HepG2 (cell line): ENCODE results near the gene PGC. TPM values are rescaled to one million over a fixed set of nuclear protein-coding genes. Genes with fewer than 3 reads are reported as not detected.

ENCODE experiments used
- ATF6 ChIP-seq: sonication (generic); formaldehyde crosslinking; conservative IDR thresholded peaks from 2 replicates; pipeline ENCODE4 v1.4.0; 2020; ENCODE audit warnings: missing genetic modification reagents
- DZIP1 ChIP-seq: sonication (generic); formaldehyde crosslinking; IDR thresholded peaks from 2 replicates; pipeline ENCODE4 v1.5.0; 2020; ENCODE audit warnings: mild to moderate bottlenecking, missing genetic modification reagents
- FOXC1 ChIP-seq: sonication (generic); formaldehyde crosslinking; IDR thresholded peaks from 2 replicates; pipeline ENCODE4 v1.8.0; 2022; ENCODE audit warnings: mild to moderate bottlenecking, missing genetic modification reagents, borderline replicate concordance
- IRF9 ChIP-seq: sonication (generic); formaldehyde crosslinking; IDR thresholded peaks from 2 replicates; pipeline ENCODE4 v1.8.0; 2022; ENCODE audit warnings: missing genetic modification reagents, mild to moderate bottlenecking, borderline replicate concordance
- KDM3A ChIP-seq: IDR thresholded peaks from 2 replicates; pipeline ENCODE4 v1.6.1; 2018; ENCODE audit warnings: low read depth, missing compliant biosample characterization
- MTA3 ChIP-seq: sonication (generic); formaldehyde crosslinking; IDR thresholded peaks from 2 replicates; pipeline ENCODE4 v1.4.0; 2020; ENCODE audit warnings: missing genetic modification reagents
- PRPF4 ChIP-seq: fragments of 200-400 bp; formaldehyde crosslinking; IDR thresholded peaks from 2 replicates; pipeline ENCODE4 v1.6.1; 2016; ENCODE audit warnings: low read length, low read depth; ENCODE audit not compliant: poor library complexity, severe bottlenecking
- SOX6 ChIP-seq, 2 experiments: fragments of 450-650 bp in 1 of 2; sonication (generic) in 1 of 2; formaldehyde crosslinking in 1 of 2; IDR thresholded peaks; 2 replicates each; pipeline versions ENCODE4 v1.4.0 to v1.6.1; 2017 to 2020; ENCODE audit warnings: antibody characterized with exemption in 1 of 2, mild to moderate bottlenecking in 1 of 2, missing genetic modification reagents in 1 of 2
- SP2 ChIP-seq: sonication (generic); formaldehyde crosslinking; IDR thresholded peaks from 2 replicates; pipeline ENCODE4 v1.5.1; 2020; ENCODE audit warnings: mild to moderate bottlenecking, missing genetic modification reagents
- SP5 ChIP-seq: IDR thresholded peaks from 2 replicates; pipeline ENCODE4 v1.6.1; 2016; ENCODE audit warnings: low read depth, borderline replicate concordance
- TFAP4 ChIP-seq: sonication (generic); IDR thresholded peaks from 2 replicates; pipeline ENCODE4 v1.6.1; 2016; ENCODE audit warnings: low read depth, borderline replicate concordance
- TGIF2 ChIP-seq: IDR thresholded peaks from 2 replicates; pipeline ENCODE4 v1.6.1; 2016; ENCODE audit warnings: control low read depth, missing compliant biosample characterization
- TMF1 ChIP-seq: sonication (generic); formaldehyde crosslinking; IDR thresholded peaks from 2 replicates; pipeline ENCODE4 v1.8.1; 2022; ENCODE audit warnings: low read depth, missing genetic modification reagents
- ZNF282 ChIP-seq: fragments of 450-650 bp; IDR thresholded peaks from 2 replicates; pipeline ENCODE4 v1.6.1; 2018; ENCODE audit not compliant: partially characterized antibody
- ZNF34 ChIP-seq: sonication (generic); formaldehyde crosslinking; IDR thresholded peaks from 2 replicates; pipeline ENCODE4 v1.4.0; 2020; ENCODE audit warnings: mild to moderate bottlenecking, missing genetic modification reagents, borderline replicate concordance
- ZNF430 ChIP-seq: sonication (generic); formaldehyde crosslinking; IDR thresholded peaks from 2 replicates; pipeline ENCODE4 v1.9.0; 2021; ENCODE audit warnings: mild to moderate bottlenecking, missing genetic modification reagents
- ZNF616 ChIP-seq: sonication (generic); formaldehyde crosslinking; IDR thresholded peaks from 2 replicates; pipeline ENCODE4 v1.5.0; 2020; ENCODE audit warnings: low read depth, mild to moderate bottlenecking, missing genetic modification reagents
- ZNF7 ChIP-seq: IDR thresholded peaks from 2 replicates; pipeline ENCODE4 v1.6.1; 2016; ENCODE audit warnings: missing biosample characterization, missing genetic modification reagents
- ZNF710 ChIP-seq: sonication (generic); formaldehyde crosslinking; IDR thresholded peaks from 2 replicates; pipeline ENCODE4 v1.5.0; 2020; ENCODE audit warnings: mild to moderate bottlenecking, missing genetic modification reagents, borderline replicate concordance
- ZNF776 ChIP-seq: sonication (generic); formaldehyde crosslinking; IDR thresholded peaks from 2 replicates; pipeline ENCODE4 v1.4.0; 2020; ENCODE audit warnings: mild to moderate bottlenecking, missing genetic modification reagents
- ZNF878 ChIP-seq: sonication (generic); formaldehyde crosslinking; IDR thresholded peaks from 2 replicates; pipeline ENCODE4 v1.8.1; 2023; ENCODE audit warnings: mild to moderate bottlenecking, missing genetic modification reagents, moderate library complexity
- polyA plus RNA-seq, 8 experiments: library from polyadenylated mRNA; depleted of rRNA in 3 of 8; stranded (reverse) in 7 of 8; unstranded in 1 of 8; fragments of >200 nt; fragmentation: Illumina TruSeq in 4 of 8; extraction: Trizol in 4 of 8; gene quantifications; 2 replicates each; pipeline versions ENCODE4 v1.2.1 to v1.2.3, GENCODE V29; 2011 to 2016; ENCODE audit warnings: low read depth in 4 of 8, missing spikeins in 1 of 8, mixed read lengths in 1 of 8; ENCODE audit not compliant: insufficient read depth in 1 of 8
- total RNA-seq, 5 experiments: library from RNA; depleted of rRNA; stranded (reverse); fragments of >200 nt; fragmentation: Illumina TruSeq; extraction: Trizol; gene quantifications; 2 replicates each; pipeline ENCODE4 v1.2.3, GENCODE V29; 2016; ENCODE audit warnings: low read depth in 1 of 5

Gene PGC
- total and polyA plus RNA-seq, 2 of the 13 experiments (the other 11 are each of a cell fraction or from before 2014, with no cell fraction given), result 426 to 502 TPM

GRCh38 chr6:41723530-41724227 lies 23.5 kb downstream of the PGC start (continued):
- TF ChIP-seq ZNF878 (CRISPR knock-in tag), result no peak
- TF ChIP-seq MTA3 (CRISPR knock-in tag), result no peak
- no peak for TF ChIP-seq SOX6 (IDR thresholded peaks at IDR 0.05)
- TF ChIP-seq SOX6 (CRISPR knock-in tag; IDR thresholded peaks at IDR 0.05), result peak; percentile 63; the same call in 1 of the 2 replicates
- TF ChIP-seq FOXC1 (CRISPR knock-in tag), result no peak; the same call in 1 of the 2 replicates
- TF ChIP-seq TFAP4, result peak; percentile 98
- TF ChIP-seq ZNF616 (CRISPR knock-in tag), result no peak
- TF ChIP-seq DZIP1 (CRISPR knock-in tag), result no peak
- no peak for TF ChIP-seq ZNF282
- TF ChIP-seq TMF1 (CRISPR knock-in tag), result no peak
- TF ChIP-seq ZNF776 (CRISPR knock-in tag), result 0 out of 2 replicates have a peak, but pooled peaks have one; percentile 43
- TF ChIP-seq ZNF34, result no peak
- 0 out of 2 replicates have a peak, but pooled peaks have one; percentile 12 for TF ChIP-seq SP5 (CRISPR knock-in tag)
- TF ChIP-seq ZNF430 (CRISPR knock-in tag), result peak; percentile 75; the same call in 1 of the 2 replicates
- no peak for TF ChIP-seq SP2 (CRISPR knock-in tag)
- TF ChIP-seq PRPF4, result no peak
- no peak for TF ChIP-seq ZNF7
- no peak for TF ChIP-seq TGIF2
- no peak for TF ChIP-seq IRF9 (CRISPR knock-in tag)
- TF ChIP-seq KDM3A (CRISPR knock-in tag), result 0 out of 2 replicates have a peak, but pooled peaks have one; percentile 53
- no peak for TF ChIP-seq ATF6 (CRISPR knock-in tag)
- 0 out of 2 replicates have a peak, but pooled peaks have one; percentile 83 for TF ChIP-seq ZNF710 (CRISPR knock-in tag)
